Neuronal stem cell (in vitro differentiated cells): Measurements from ENCODE around the gene SLC1A7.

ENCODE experiments used
- DNase-seq: peaks from one replicate; pipeline ENCODE4 v3.0.0-alpha.2; 2013; ENCODE audit warnings: low spot score
- H2AFZ ChIP-seq: one replicate; pipeline ENCODE4 v1.6.1; 2013; ENCODE audit warnings: mild to moderate bottlenecking, low read length, inconsistent platforms
- H2AK5ac ChIP-seq: 2 replicates; pipeline ENCODE4 v1.6.1; 2013; ENCODE audit warnings: low read depth, mild to moderate bottlenecking, inconsistent platforms, low read length, moderate library complexity, mixed read lengths
- H2BK120ac ChIP-seq: 2 replicates; pipeline ENCODE4 v1.6.1; 2013; ENCODE audit warnings: low read depth, mild to moderate bottlenecking, inconsistent platforms, low read length, moderate library complexity, mixed read lengths
- H2BK12ac ChIP-seq: one replicate; pipeline ENCODE4 v1.6.1; 2013; ENCODE audit warnings: low read length, inconsistent platforms
- H2BK15ac ChIP-seq: 2 replicates; pipeline ENCODE4 v1.6.1; 2013; ENCODE audit warnings: mild to moderate bottlenecking, low read length, inconsistent platforms, mixed read lengths
- H2BK5ac ChIP-seq: one replicate; pipeline ENCODE4 v1.6.1; 2013; ENCODE audit warnings: inconsistent platforms, mild to moderate bottlenecking, low read length, moderate library complexity
- H3K14ac ChIP-seq: one replicate; pipeline ENCODE4 v1.6.1; 2013; ENCODE audit warnings: low read length, inconsistent platforms
- H3K18ac ChIP-seq: 2 replicates; pipeline ENCODE4 v1.6.1; 2013; ENCODE audit warnings: low read length, inconsistent platforms
- H3K23ac ChIP-seq: 2 replicates; pipeline ENCODE4 v1.6.1; 2013; ENCODE audit warnings: low read depth, mild to moderate bottlenecking, mixed read lengths, low read length, inconsistent platforms; ENCODE audit not compliant: poor library complexity
- H3K27ac ChIP-seq: replicated peaks from 3 replicates; pipeline ENCODE4 v1.5.1; 2013; ENCODE audit warnings: low read length, inconsistent platforms
- H3K27me3 ChIP-seq, 3 experiments: 2 replicates each; pipeline ENCODE4 v1.6.1; 2013; ENCODE audit warnings: low read length in 3 of 3, mild to moderate bottlenecking in 2 of 3, inconsistent platforms in 1 of 3, low read depth in 1 of 3, mixed read lengths in 1 of 3, moderate library complexity in 1 of 3; ENCODE audit not compliant: control insufficient read depth in 3 of 3, insufficient read depth in 3 of 3
- H3K36me3 ChIP-seq, 2 donors: replicated peaks in 1 of 2; 2 replicates each; pipeline ENCODE4 v1.6.1; 2013; ENCODE audit warnings: low read length in 2 of 2; ENCODE audit not compliant: control insufficient read depth in 2 of 2, insufficient read depth in 2 of 2
- H3K4ac ChIP-seq: 2 replicates; pipeline ENCODE4 v1.6.1; 2013; ENCODE audit warnings: inconsistent platforms, mild to moderate bottlenecking, low read length, moderate library complexity
- H3K4me1 ChIP-seq, 2 donors: 1 replicate in 1 of 2; 2 replicates in 1 of 2; pipeline ENCODE4 v1.6.1; 2013; ENCODE audit warnings: low read length in 2 of 2, low read depth in 1 of 2; ENCODE audit not compliant: control insufficient read depth in 2 of 2, insufficient read depth in 1 of 2
- H3K4me2 ChIP-seq: one replicate; pipeline ENCODE4 v1.6.1; 2013; ENCODE audit warnings: mild to moderate bottlenecking, low read length, inconsistent platforms; ENCODE audit not compliant: insufficient read depth, poor library complexity, severe bottlenecking
- H3K4me3 ChIP-seq, 2 donors: 2 replicates each; pipeline ENCODE4 v1.5.1; 2013; ENCODE audit warnings: low read length in 2 of 2, mild to moderate bottlenecking in 2 of 2, inconsistent platforms in 1 of 2, moderate library complexity in 1 of 2
- H3K79me1 ChIP-seq: one replicate; pipeline ENCODE4 v1.6.1; 2013; ENCODE audit warnings: low read depth, mild to moderate bottlenecking, inconsistent platforms, low read length, moderate library complexity
- H3K9ac ChIP-seq: one replicate; pipeline ENCODE4 v1.6.1; 2013; ENCODE audit warnings: mild to moderate bottlenecking, low read depth, low read length, inconsistent platforms; ENCODE audit not compliant: poor library complexity
- H3K9me3 ChIP-seq, 2 donors: replicated peaks in 1 of 2; 2 replicates each; pipeline versions ENCODE3 to v1.6.1; 2013; ENCODE audit warnings: low read length in 2 of 2, mild to moderate bottlenecking in 2 of 2, inconsistent platforms in 1 of 2, low read depth in 1 of 2, mixed read lengths in 1 of 2, moderate library complexity in 1 of 2; ENCODE audit not compliant: control insufficient read depth in 2 of 2, insufficient read depth in 1 of 2
- H4K8ac ChIP-seq: one replicate; pipeline ENCODE4 v1.6.1; 2013; ENCODE audit warnings: low read depth, mild to moderate bottlenecking, inconsistent platforms, low read length, moderate library complexity
- H4K91ac ChIP-seq: one replicate; pipeline ENCODE4 v1.6.1; 2013; ENCODE audit warnings: low read length, low read depth, mild to moderate bottlenecking, inconsistent platforms; ENCODE audit not compliant: poor library complexity
- WGBS, 2 donors: extraction: QIAGEN DNeasy Blood & Tissue Kit; methylation state at CpG; one replicate each; pipeline ENCODE4 v1.1.7; 2013; ENCODE audit warnings: missing lambda C conversion rate in 2 of 2, mixed read lengths in 1 of 2; ENCODE audit not compliant: insufficient read length in 2 of 2, insufficient replicate concordance in 1 of 2; ENCODE audit errors: extremely low coverage in 2 of 2; 5-methylcytosine and 5-hydroxymethylcytosine counted together

The SLC1A7 gene

GRCh38 chr1:53132176-53132575 lies 10.3 kb downstream of the SLC1A7 start:
- Histone ChIP-seq H3K27me3 (peaks cover 0 to 19% (median 0%) of the 10 kb centered on the region in 3 experiments), H2BK15ac (no peak overlapping the region), H2BK120ac (no peak overlapping the region), H3K36me3 (no peaks in the 10 kb centered on the region), H4K91ac (no peak overlapping the region), H3K9ac (no peak overlapping the region), H3K27ac (no peak overlapping the region), H3K79me1 (no peaks in the 10 kb centered on the region), H4K8ac (no peak overlapping the region), H3K9me3 (no peaks in the 10 kb centered on the region), H3K23ac (no peak overlapping the region), H3K18ac (no peak overlapping the region), H3K4me2 (no peak overlapping the region), H3K4me1 (peaks cover 10 to 12% of the 10 kb centered on the region in 2 donors), H3K14ac (no peak overlapping the region), H2AFZ (no peak overlapping the region), H2AK5ac (no peak overlapping the region), H2BK5ac (no peak overlapping the region), H3K4ac (no peak overlapping the region), H3K4me3 (no peak overlapping the region), H2BK12ac (no peak overlapping the region)
- WGBS, 2 donors, result no CpG with 5 or more reads among the region's 8 CpGs
- no peak for DNase-seq

- no peaks in the 10 kb centered on the region for H3K36me3 ChIP-seq
- H3K4ac ChIP-seq, result no peak overlapping the region
- no peak overlapping the region for H2AFZ ChIP-seq
- no peaks in the 10 kb centered on the region for H3K9me3 ChIP-seq
- H3K27me3 ChIP-seq, result peaks cover 0 to 19% (median 0%) of the 10 kb centered on the region in 3 experiments
- WGBS, 2 donors, result no CpG with 5 or more reads among the region's 2 CpGs
- no peak overlapping the region for H4K91ac ChIP-seq
- H2AK5ac ChIP-seq, result no peak overlapping the region
- H3K14ac ChIP-seq, result no peak overlapping the region
- H2BK15ac ChIP-seq, result no peak overlapping the region
- no peak overlapping the region for H4K8ac ChIP-seq
- no peak for DNase-seq
- peaks cover 10 to 12% of the 10 kb centered on the region in 2 donors for H3K4me1 ChIP-seq
- no peak overlapping the region for H3K18ac ChIP-seq
- H3K4me2 ChIP-seq, result no peak overlapping the region
- no peak overlapping the region for H3K4me3 ChIP-seq
- no peak overlapping the region for H2BK5ac ChIP-seq
- H3K23ac ChIP-seq, result no peak overlapping the region
- no peaks in the 10 kb centered on the region for H3K79me1 ChIP-seq
- no peak overlapping the region for H2BK12ac ChIP-seq
- no peak overlapping the region for H3K9ac ChIP-seq
- H3K27ac ChIP-seq, result no peak overlapping the region
- H2BK120ac ChIP-seq, result no peak overlapping the region
These were observed 10.9 kb downstream of the SLC1A7 start for GRCh38 chr1:53131590-53131938.

GRCh38 chr1:53130878-53131589 lies 11.4 kb downstream of the SLC1A7 start:
- Histone ChIP-seq H4K8ac (no peak overlapping the region), H3K4me3 (no peak overlapping the region), H3K9me3 (no peaks in the 10 kb centered on the region), H3K4ac (no peak overlapping the region), H3K9ac (no peak overlapping the region), H3K14ac (no peak overlapping the region), H3K27me3 (peaks cover 0 to 23% (median 0%) of the 10 kb centered on the region in 3 experiments), H3K4me1 (peaks cover 10 to 12% of the 10 kb centered on the region in 2 donors), H3K79me1 (no peaks in the 10 kb centered on the region), H3K18ac (no peak overlapping the region), H2AFZ (no peak overlapping the region), H2BK15ac (no peak overlapping the region), H3K27ac (no peak overlapping the region), H2AK5ac (no peak overlapping the region), H3K36me3 (no peaks in the 10 kb centered on the region), H3K23ac (no peak overlapping the region), H2BK5ac (no peak overlapping the region), H2BK12ac (no peak overlapping the region), H4K91ac (no peak overlapping the region), H3K4me2 (no peak overlapping the region), H2BK120ac (no peak overlapping the region)
- no peak for DNase-seq
- WGBS, 2 donors, result no CpG with 5 or more reads among the region's 9 CpGs

GRCh38 chr1:53130598-53130877 lies 11.9 kb downstream of the SLC1A7 start:
- Histone ChIP-seq H2AFZ (no peak overlapping the region), H2BK12ac (no peak overlapping the region), H3K4ac (no peak overlapping the region), H3K4me3 (no peak overlapping the region), H3K4me2 (no peak overlapping the region), H2BK5ac (no peak overlapping the region), H3K79me1 (no peaks in the 10 kb centered on the region), H2AK5ac (no peak overlapping the region), H3K9me3 (no peaks in the 10 kb centered on the region), H3K23ac (no peak overlapping the region), H2BK120ac (no peak overlapping the region), H2BK15ac (no peak overlapping the region), H3K9ac (no peak overlapping the region), H3K27me3 (peaks cover 0 to 26% (median 0%) of the 10 kb centered on the region in 3 experiments), H3K4me1 (peaks cover 10 to 12% of the 10 kb centered on the region in 2 donors), H4K91ac (no peak overlapping the region), H3K36me3 (no peaks in the 10 kb centered on the region), H4K8ac (no peak overlapping the region), H3K18ac (no peak overlapping the region), H3K27ac (no peak overlapping the region), H3K14ac (no peak overlapping the region)
- no peak for DNase-seq
- WGBS, 2 donors, result no CpG with 5 or more reads among the region's 1 CpG
